CD8-positive, alpha-beta memory T cell (primary cell): ENCODE measurements around the gene OR6Q1. TPM values are rescaled to one million over a fixed set of nuclear protein-coding genes. Genes with fewer than 3 reads are reported as not detected.
"Not testable (repeated sequence)": the region's sequence is repeated elsewhere in the genome, so short reads cannot be mapped to it uniquely, and the experiment has no call there.

Source experiments
- CTCF ChIA-PET: fragments of 350-600 bp; sonication (Branson Sonifier 250); formaldehyde crosslinking; loops from one replicate; lab custom pipeline; 2021; ENCODE audit warnings: antibody characterized with exemption; lab: Charles Lee
- POLR2A ChIA-PET: fragments of 350-600 bp; sonication (Branson Sonifier 250); formaldehyde crosslinking; loops from one replicate; lab custom pipeline; 2021; ENCODE audit warnings: antibody characterized with exemption; lab: Charles Lee
- DNase-seq, 5 donors: peaks; one replicate each; pipeline versions ENCODE4 v3.0.0 to v3.0.0-alpha.2; 2020 to 2022; ENCODE audit warnings: mixed read lengths in 1 of 5
- H3K27ac ChIP-seq: one replicate; pipeline ENCODE4 v1.7.0; 2013; ENCODE audit warnings: low read depth, mild to moderate bottlenecking, low read length, moderate library complexity
- H3K27me3 ChIP-seq: 2 replicates; pipeline ENCODE4 v1.7.0; 2013; ENCODE audit warnings: low read length, mild to moderate bottlenecking; ENCODE audit not compliant: insufficient read depth, poor library complexity, severe bottlenecking
- H3K36me3 ChIP-seq: 2 replicates; pipeline ENCODE4 v1.7.0; 2013; ENCODE audit warnings: mild to moderate bottlenecking, low read length, moderate library complexity; ENCODE audit not compliant: insufficient read depth
- H3K4me1 ChIP-seq: 2 replicates; pipeline ENCODE4 v1.7.0; 2013; ENCODE audit warnings: mild to moderate bottlenecking, low read length, moderate library complexity; ENCODE audit not compliant: insufficient read depth
- H3K4me3 ChIP-seq: 2 replicates; pipeline ENCODE4 v1.7.0; 2013; ENCODE audit warnings: mild to moderate bottlenecking, low read length
- H3K9me3 ChIP-seq: 2 replicates; pipeline ENCODE4 v1.7.0; 2013; ENCODE audit warnings: mild to moderate bottlenecking, low read length
- H3K27ac Mint-ChIP-seq, 8 donors: one replicate each; pipeline ENCODE4 v1.8.0; 2020 to 2021; ENCODE audit warnings: mixed read lengths in 8 of 8, mild to moderate bottlenecking in 6 of 8, inconsistent platforms in 3 of 8, moderate library complexity in 3 of 8
- H3K27me3 Mint-ChIP-seq, 2 donors: one replicate each; pipeline ENCODE4 v1.8.0; 2020 to 2021; ENCODE audit warnings: mixed read lengths in 2 of 2, mild to moderate bottlenecking in 1 of 2, moderate library complexity in 1 of 2
- H3K36me3 Mint-ChIP-seq, 3 donors: one replicate each; pipeline ENCODE4 v1.8.0; 2020 to 2021; ENCODE audit warnings: mixed read lengths in 3 of 3, inconsistent platforms in 1 of 3, mild to moderate bottlenecking in 1 of 3
- H3K4me1 Mint-ChIP-seq, 3 donors: one replicate each; pipeline ENCODE4 v1.8.0; 2020 to 2021; ENCODE audit warnings: mixed read lengths in 3 of 3, inconsistent platforms in 1 of 3, mild to moderate bottlenecking in 1 of 3
- H3K4me3 Mint-ChIP-seq, 7 donors: one replicate each; pipeline ENCODE4 v1.8.0; 2020 to 2021; ENCODE audit warnings: mixed read lengths in 7 of 7, mild to moderate bottlenecking in 6 of 7, moderate library complexity in 4 of 7, inconsistent platforms in 2 of 7
- H3K9me3 Mint-ChIP-seq, 5 donors: one replicate each; pipeline ENCODE4 v1.8.0; 2020 to 2022; ENCODE audit warnings: mixed read lengths in 5 of 5, mild to moderate bottlenecking in 3 of 5, moderate library complexity in 2 of 5, inconsistent platforms in 1 of 5
- polyA plus RNA-seq: library from polyadenylated mRNA; unstranded; fragments of 300-500 nt; fragmentation: Illumina TruSeq; gene quantifications from one replicate; pipeline ENCODE4 v1.2.3, GENCODE V29; 2021
- total RNA-seq, 2 experiments: library from RNA; stranded (reverse); gene quantifications; one replicate each; pipeline ENCODE4 v1.2.3, GENCODE V29; 2021

The OR6Q1 gene
- not detected for total RNA-seq
- not detected for polyA plus RNA-seq

GRCh38 chr11:58030653-58031052, at the start of gene OR6Q1:
TSS of gene OR6Q1 (plus strand) at chr11:58030953. CDS start at chr11:58030953, 0 bp downstream.
- POLR2A ChIA-PET, result no interaction called here

GRCh38 chr11:57981536-57981935, 49.2 kb upstream of the OR6Q1 start:
- no peaks in the 10 kb centered on the region for H3K27me3 ChIP-seq
- H3K27ac Mint-ChIP-seq, result no peak overlapping the region

More at GRCh38 chr11:58030653-58031052, at the start of gene OR6Q1:
- Histone ChIP-seq H3K36me3 (no peaks in the 10 kb centered on the region), H3K9me3 (no peaks in the 10 kb centered on the region), H3K4me3 (no peak within 1 kb of the TSS), H3K4me1 (no peaks in the 10 kb centered on the region), H3K27me3 (no peaks in the 10 kb centered on the region), H3K27ac (no peak within 1 kb of the TSS)
- peaks cover 3 to 10% of the 10 kb centered on the region in 2 donors for H3K27me3 Mint-ChIP-seq
- no peak within 1 kb of the TSS for H3K4me3 Mint-ChIP-seq
- no peaks in the 10 kb centered on the region for H3K36me3 Mint-ChIP-seq
- H3K9me3 Mint-ChIP-seq, result peaks cover 0 to 6% (median 2%) of the 10 kb centered on the region in 5 donors
- CTCF ChIA-PET, result no interaction called here
- no peak for DNase-seq
- no peaks in the 10 kb centered on the region for H3K4me1 Mint-ChIP-seq
- H3K27ac Mint-ChIP-seq, result no peak within 1 kb of the TSS

GRCh38 chr11:57982776-57983175, 48.0 kb upstream of the OR6Q1 start:
- Mint-ChIP-seq H3K4me1 (no peaks in the 10 kb centered on the region), H3K27me3 (peaks cover 3 to 8% of the 10 kb centered on the region in 2 donors), H3K27ac (no peak overlapping the region), H3K9me3 (peaks cover 0 to 5% (median 0%) of the 10 kb centered on the region in 5 donors), H3K36me3 (no peaks in the 10 kb centered on the region), H3K4me3 (no peak overlapping the region)
- DNase-seq, result no peak
- Histone ChIP-seq H3K4me3 (no peak overlapping the region), H3K36me3 (no peaks in the 10 kb centered on the region), H3K27me3 (no peaks in the 10 kb centered on the region), H3K9me3 (no peaks in the 10 kb centered on the region), H3K4me1 (no peaks in the 10 kb centered on the region), H3K27ac (no peak overlapping the region)
- POLR2A ChIA-PET, result no interaction called here
- CTCF ChIA-PET, result no interaction called here

More at GRCh38 chr11:57981536-57981935, 49.2 kb upstream of the OR6Q1 start:
- H3K36me3 Mint-ChIP-seq, result no peaks in the 10 kb centered on the region
- Histone ChIP-seq H3K4me1 (no peaks in the 10 kb centered on the region), H3K36me3 (no peaks in the 10 kb centered on the region), H3K4me3 (no peak overlapping the region), H3K9me3 (no peaks in the 10 kb centered on the region), H3K27ac (no peak overlapping the region)
- no peaks in the 10 kb centered on the region for H3K9me3 Mint-ChIP-seq
- no peak for DNase-seq
- peaks cover 6 to 9% of the 10 kb centered on the region in 2 donors for H3K27me3 Mint-ChIP-seq
- POLR2A ChIA-PET, result no interaction called here
- H3K4me1 Mint-ChIP-seq, result no peaks in the 10 kb centered on the region
- H3K4me3 Mint-ChIP-seq, result no peak overlapping the region
- CTCF ChIA-PET, result no interaction called here

DNA sequence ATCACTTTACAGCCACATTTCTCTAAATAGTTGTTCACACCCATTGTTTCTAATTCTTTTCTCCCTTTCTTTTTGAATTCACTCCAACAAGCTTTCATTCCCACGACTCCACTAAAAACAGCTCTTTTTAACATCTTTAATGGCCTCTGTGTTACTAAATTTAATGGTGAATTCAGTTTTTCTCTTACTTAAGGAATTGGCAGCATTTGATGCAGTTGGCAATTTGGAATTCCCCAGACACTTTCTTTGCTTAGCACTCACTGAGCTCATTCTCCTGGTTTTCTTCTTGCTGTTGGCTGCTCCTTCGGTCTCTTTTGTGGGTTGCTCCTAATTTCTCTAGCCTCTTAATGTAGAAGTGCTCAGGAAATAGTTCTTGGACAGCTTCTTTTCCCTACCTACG, 47.6 kb upstream of the OR6Q1 start:
- H3K36me3 Mint-ChIP-seq, result no peaks in the 10 kb centered on the region
- CTCF ChIA-PET, result no interaction called here
- no peak overlapping the region for H3K4me3 Mint-ChIP-seq

DNA sequence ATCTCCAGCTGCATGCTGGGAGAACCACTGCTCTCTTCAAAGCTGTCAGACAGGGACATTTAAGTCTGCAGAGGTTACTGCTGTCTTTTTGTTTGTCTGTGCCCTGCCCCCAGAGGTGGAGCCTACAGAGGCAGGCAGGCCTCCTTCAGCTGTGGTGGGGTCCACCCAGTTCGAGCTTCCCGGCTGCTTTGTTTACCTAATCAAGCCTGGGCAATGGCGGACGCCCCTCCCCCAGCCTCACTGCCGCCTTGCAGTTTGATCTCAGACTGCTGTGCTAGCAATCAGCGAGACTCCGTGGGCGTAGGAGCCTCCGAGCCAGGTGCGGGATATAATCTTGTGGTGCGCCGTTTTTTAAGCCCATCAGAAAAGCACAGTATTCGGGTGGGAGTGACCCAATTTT, 31.2 kb upstream of the OR6Q1 start:
- H3K27me3 ChIP-seq, H3K9me3 ChIP-seq, H3K27ac Mint-ChIP-seq, H3K4me1 Mint-ChIP-seq, H3K27ac ChIP-seq, H3K9me3 Mint-ChIP-seq, DNase-seq, H3K4me3 Mint-ChIP-seq, H3K4me3 ChIP-seq, H3K4me1 ChIP-seq, POLR2A ChIA-PET, CTCF ChIA-PET, H3K36me3 ChIP-seq, H3K36me3 Mint-ChIP-seq: not testable (repeated sequence)
- peaks cover 12 to 32% of the 10 kb centered on the region in 2 donors for H3K27me3 Mint-ChIP-seq

More for the DNA sequence above, 47.6 kb upstream of the OR6Q1 start:
- H3K4me3 ChIP-seq, result no peak overlapping the region
- no peak overlapping the region for H3K27ac ChIP-seq
- H3K27me3 Mint-ChIP-seq, result peaks cover 3 to 8% of the 10 kb centered on the region in 2 donors
- DNase-seq, result no peak
- peaks cover 0 to 5% (median 0%) of the 10 kb centered on the region in 5 donors for H3K9me3 Mint-ChIP-seq
- H3K27ac Mint-ChIP-seq, result no peak overlapping the region
- H3K9me3 ChIP-seq, result no peaks in the 10 kb centered on the region
- H3K36me3 ChIP-seq, result no peaks in the 10 kb centered on the region
- H3K4me1 ChIP-seq, result no peaks in the 10 kb centered on the region
- POLR2A ChIA-PET, result no interaction called here
- no peaks in the 10 kb centered on the region for H3K4me1 Mint-ChIP-seq
- H3K27me3 ChIP-seq, result no peaks in the 10 kb centered on the region

DNA sequence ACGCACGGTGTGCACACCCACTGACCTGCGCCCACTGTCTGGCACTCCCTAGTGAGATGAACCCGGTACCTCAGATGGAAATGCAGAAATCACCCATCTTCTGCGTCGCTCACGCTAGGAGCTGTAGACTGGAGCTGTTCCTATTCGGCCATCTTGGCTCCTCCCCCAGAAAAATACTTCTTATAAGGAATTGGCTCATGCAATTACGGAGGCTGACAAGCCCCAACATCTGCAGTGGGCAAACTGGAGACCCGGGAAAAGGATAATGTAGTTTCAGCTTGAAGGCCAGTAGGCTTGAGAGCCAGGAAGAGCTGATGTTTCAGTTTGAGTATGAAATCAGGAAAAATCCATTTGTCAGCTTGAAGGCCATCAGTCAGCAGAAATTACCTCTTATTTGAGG, 30.7 kb upstream of the OR6Q1 start:
- H3K27ac ChIP-seq, DNase-seq, H3K4me1 ChIP-seq, H3K36me3 ChIP-seq, H3K4me3 ChIP-seq, H3K36me3 Mint-ChIP-seq, H3K9me3 ChIP-seq, H3K4me1 Mint-ChIP-seq, H3K4me3 Mint-ChIP-seq, POLR2A ChIA-PET, H3K9me3 Mint-ChIP-seq, H3K27ac Mint-ChIP-seq, H3K27me3 ChIP-seq, CTCF ChIA-PET: not testable (repeated sequence)
- peaks cover 12 to 36% of the 10 kb centered on the region in 2 donors for H3K27me3 Mint-ChIP-seq

DNA sequence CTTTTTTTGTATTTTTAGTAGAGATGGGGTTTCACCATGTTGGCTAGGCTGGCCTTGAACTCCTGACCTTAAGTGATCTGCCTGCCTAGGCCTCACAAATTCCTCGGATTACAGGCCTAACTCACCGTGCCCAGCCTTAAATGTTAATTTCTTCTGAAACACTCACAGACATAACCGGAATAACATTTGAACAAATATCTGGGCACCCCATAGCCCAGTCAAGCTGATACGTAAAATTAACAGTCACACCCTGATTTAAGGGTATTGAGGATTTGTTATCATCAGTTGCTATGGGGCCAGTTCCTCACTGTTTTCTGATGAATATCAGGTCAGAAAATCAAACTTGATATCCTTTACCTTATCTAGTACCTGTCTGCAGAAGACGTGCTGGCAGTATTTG, 30.1 kb upstream of the OR6Q1 start:
- Mint-ChIP-seq H3K27ac (no peak overlapping the region), H3K9me3 (peaks cover 0 to 4% (median 0%) of the 10 kb centered on the region in 5 donors), H3K27me3 (peaks cover 12 to 36% of the 10 kb centered on the region in 2 donors), H3K4me3 (no peak overlapping the region), H3K36me3 (no peaks in the 10 kb centered on the region), H3K4me1 (no peaks in the 10 kb centered on the region)
- Histone ChIP-seq H3K36me3 (no peaks in the 10 kb centered on the region), H3K4me1 (no peaks in the 10 kb centered on the region), H3K27me3 (no peaks in the 10 kb centered on the region), H3K4me3 (no peak overlapping the region), H3K27ac (no peak overlapping the region), H3K9me3 (no peaks in the 10 kb centered on the region)
- POLR2A ChIA-PET, result no interaction called here
- no peak for DNase-seq
- CTCF ChIA-PET, result no interaction called here

DNA sequence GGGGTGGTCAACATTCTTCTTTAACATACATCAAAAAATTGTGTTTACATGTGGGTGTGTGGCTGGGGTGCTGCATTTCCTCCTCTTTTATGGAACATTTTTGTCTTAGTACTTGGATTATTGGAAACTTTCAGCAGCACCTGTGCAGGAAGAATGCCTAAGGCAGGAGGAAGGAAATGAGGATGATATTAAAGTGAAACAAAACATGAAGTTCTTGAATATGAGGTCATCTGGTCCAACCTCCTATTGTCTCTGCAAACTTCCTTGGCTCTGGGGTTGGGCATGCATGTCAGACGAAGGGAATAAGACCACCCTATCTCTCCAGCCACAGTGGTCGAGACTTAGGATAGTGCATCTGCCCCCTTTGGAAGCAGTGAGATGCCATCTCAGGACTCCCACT, 27.7 kb upstream of the OR6Q1 start:
- H3K27me3 ChIP-seq, result no peaks in the 10 kb centered on the region
- H3K36me3 ChIP-seq, result no peaks in the 10 kb centered on the region
- H3K36me3 Mint-ChIP-seq, result no peaks in the 10 kb centered on the region
- H3K4me1 Mint-ChIP-seq, result no peaks in the 10 kb centered on the region
- peaks cover 16 to 36% of the 10 kb centered on the region in 2 donors for H3K27me3 Mint-ChIP-seq
- H3K9me3 ChIP-seq, result no peaks in the 10 kb centered on the region
- ChIA-PET POLR2A (no interaction called here), CTCF (no interaction called here)
- H3K4me3 ChIP-seq, result no peak overlapping the region
- no peak overlapping the region for H3K4me3 Mint-ChIP-seq
- H3K27ac Mint-ChIP-seq, result no peak overlapping the region
- H3K27ac ChIP-seq, result no peak overlapping the region
- no peaks in the 10 kb centered on the region for H3K4me1 ChIP-seq
- peaks cover 0 to 4% (median 0%) of the 10 kb centered on the region in 5 donors for H3K9me3 Mint-ChIP-seq
- no peak for DNase-seq

DNA sequence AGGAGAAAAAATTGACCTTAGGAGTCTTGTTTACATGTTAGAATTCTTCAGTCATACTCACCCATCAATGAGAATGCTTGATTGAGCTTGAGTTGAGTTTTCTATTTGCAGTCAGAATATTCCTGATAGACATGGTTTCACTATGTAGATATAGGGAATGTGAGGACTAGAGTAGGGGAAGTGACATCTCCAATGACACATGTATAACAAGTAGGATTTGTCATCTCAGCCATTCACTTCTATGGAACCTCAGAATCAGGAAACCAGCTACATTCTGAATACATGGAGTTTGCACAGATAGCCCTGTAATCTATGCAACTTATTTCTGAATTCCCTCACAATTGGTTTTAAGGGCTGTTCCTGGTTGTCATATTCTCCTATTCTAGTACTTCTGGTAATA, 27.2 kb upstream of the OR6Q1 start:
- ChIA-PET POLR2A (no interaction called here), CTCF (no interaction called here)
- no peaks in the 10 kb centered on the region for H3K4me1 Mint-ChIP-seq
- peaks cover 16 to 36% of the 10 kb centered on the region in 2 donors for H3K27me3 Mint-ChIP-seq
- no peak for DNase-seq
- Histone ChIP-seq H3K9me3 (no peaks in the 10 kb centered on the region), H3K36me3 (no peaks in the 10 kb centered on the region), H3K4me1 (no peaks in the 10 kb centered on the region), H3K27me3 (no peaks in the 10 kb centered on the region), H3K4me3 (no peak overlapping the region), H3K27ac (no peak overlapping the region)
- H3K27ac Mint-ChIP-seq, result no peak overlapping the region
- H3K9me3 Mint-ChIP-seq, result peaks cover 0 to 4% (median 0%) of the 10 kb centered on the region in 5 donors
- no peak overlapping the region for H3K4me3 Mint-ChIP-seq
- H3K36me3 Mint-ChIP-seq, result no peaks in the 10 kb centered on the region
